HUES6 (cell line): ENCODE measurements around the gene BDKRB2.

ENCODE experiments used
- H3K27ac ChIP-seq: 2 replicates; pipeline ENCODE4 v1.7.0; 2013; ENCODE audit warnings: low read depth, mild to moderate bottlenecking, low read length, inconsistent platforms
- H3K27me3 ChIP-seq: 2 replicates; pipeline ENCODE4 v1.6.1; 2013; ENCODE audit warnings: low read length; ENCODE audit not compliant: control insufficient read depth, insufficient read depth
- H3K36me3 ChIP-seq: 2 replicates; pipeline ENCODE4 v1.6.1; 2013; ENCODE audit warnings: low read length; ENCODE audit not compliant: control insufficient read depth, insufficient read depth
- H3K4me1 ChIP-seq: 2 replicates; pipeline ENCODE4 v1.6.1; 2013; ENCODE audit warnings: low read length; ENCODE audit not compliant: control insufficient read depth, insufficient read depth
- H3K4me3 ChIP-seq: 2 replicates; pipeline ENCODE4 v1.5.1; 2013; ENCODE audit warnings: low read depth, low read length
- H3K9ac ChIP-seq: one replicate; pipeline ENCODE4 v1.6.1; 2013; ENCODE audit warnings: mild to moderate bottlenecking, low read length
- H3K9me3 ChIP-seq: 2 replicates; pipeline ENCODE4 v1.6.1; 2013; ENCODE audit warnings: low read depth, low read length; ENCODE audit not compliant: control insufficient read depth, insufficient read depth

The BDKRB2 gene

DNA sequence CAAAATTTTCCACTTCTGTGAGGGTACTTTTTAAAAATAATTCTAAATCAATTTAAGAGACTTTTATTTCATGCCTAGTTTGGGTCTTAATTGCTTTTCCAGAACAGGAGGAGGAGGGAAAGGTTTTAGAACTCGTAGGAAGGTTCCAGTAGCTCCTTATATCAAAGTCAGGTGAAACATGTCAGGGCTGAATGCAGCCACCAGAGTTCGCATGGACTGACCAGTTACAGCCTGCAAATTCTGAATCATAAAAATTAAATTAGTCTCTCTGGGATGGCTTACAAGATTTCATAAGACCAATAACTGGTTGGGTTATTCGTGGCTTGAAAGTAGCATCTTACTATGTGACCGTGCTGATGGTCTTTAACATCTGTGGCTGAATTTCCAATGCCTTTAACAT lies 51.8 kb downstream of the BDKRB2 start:
- Histone ChIP-seq H3K9me3 (peaks cover 3% of the 10 kb centered on the region; the same call in 1 of the 2 replicates), H3K27me3 (no peaks in the 10 kb centered on the region), H3K36me3 (no peaks in the 10 kb centered on the region), H3K4me1 (peaks cover 12% of the 10 kb centered on the region), H3K9ac (no peak overlapping the region), H3K27ac (no peak overlapping the region), H3K4me3 (no peak overlapping the region)

DNA sequence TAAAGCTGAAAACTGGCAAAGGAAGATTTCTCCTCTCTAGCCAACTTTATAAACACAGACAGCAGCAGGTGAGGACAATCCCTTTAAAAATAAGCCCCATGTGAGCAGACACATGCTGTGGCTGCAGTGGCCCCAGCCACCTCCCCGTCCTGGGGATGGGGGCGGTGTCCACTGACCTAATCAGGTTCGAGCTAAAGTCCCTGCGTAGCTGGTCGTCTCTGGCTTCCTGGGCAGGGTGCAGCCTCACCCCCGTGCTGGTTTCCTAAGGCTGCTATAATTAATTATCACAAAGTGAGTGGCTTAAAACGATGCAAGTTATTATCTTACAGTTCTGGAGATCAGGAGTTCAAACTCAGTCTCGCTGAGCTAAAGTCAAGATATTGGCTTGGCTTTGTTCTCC lies 52.4 kb downstream of the BDKRB2 start:
- Histone ChIP-seq H3K27ac (no peak overlapping the region), H3K9me3 (peaks cover 3% of the 10 kb centered on the region; the same call in 1 of the 2 replicates), H3K36me3 (no peaks in the 10 kb centered on the region), H3K9ac (no peak overlapping the region), H3K27me3 (no peaks in the 10 kb centered on the region), H3K4me1 (peaks cover 12% of the 10 kb centered on the region), H3K4me3 (no peak overlapping the region)

DNA sequence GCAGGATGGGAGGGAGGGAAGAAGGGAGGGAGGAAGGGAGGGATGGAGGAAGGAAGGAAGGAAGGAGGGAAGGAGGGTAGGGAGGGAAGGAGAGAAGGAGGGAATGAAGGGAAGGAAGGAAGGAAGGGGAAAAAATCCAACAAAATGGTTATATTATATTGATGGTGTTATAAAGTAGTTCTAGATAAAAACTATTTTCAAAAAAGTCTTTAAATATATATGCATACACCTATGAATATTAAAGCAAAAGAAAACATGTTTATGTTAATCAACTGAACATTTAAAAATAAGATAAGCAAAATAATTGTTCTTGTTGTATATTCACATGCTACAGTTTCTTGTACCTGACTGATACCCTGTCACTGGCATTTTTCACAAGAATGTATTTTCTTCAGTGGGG lies 53.3 kb downstream of the BDKRB2 start:
- Histone ChIP-seq H3K4me3 (no peak overlapping the region), H3K27me3 (no peaks in the 10 kb centered on the region), H3K27ac (no peak overlapping the region), H3K4me1 (peaks cover 7% of the 10 kb centered on the region), H3K9me3 (peaks cover 3% of the 10 kb centered on the region; the same call in 1 of the 2 replicates), H3K9ac (no peak overlapping the region), H3K36me3 (no peaks in the 10 kb centered on the region)

DNA sequence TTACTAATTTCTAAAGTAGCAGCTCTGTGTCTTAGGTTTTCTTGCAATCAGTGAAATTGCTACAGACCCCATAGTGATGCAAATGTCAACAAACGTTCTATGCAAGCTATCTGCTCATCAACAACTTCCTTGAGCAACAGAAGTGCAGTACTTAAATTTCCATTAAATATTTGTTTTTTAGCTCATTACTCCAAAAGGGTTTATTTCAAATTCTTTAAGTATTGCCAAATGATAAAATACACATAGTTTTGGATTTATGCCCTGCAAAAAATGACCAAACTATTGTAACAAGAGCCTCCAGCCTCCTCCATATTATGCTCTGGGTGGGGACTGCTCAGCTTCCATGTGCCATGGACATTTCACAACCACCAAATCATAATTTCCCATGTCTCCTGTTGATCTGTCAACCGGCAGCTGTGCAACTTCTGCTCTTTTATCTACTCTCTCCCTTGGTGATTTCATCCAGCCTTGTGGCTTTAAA lies 55.7 kb downstream of the BDKRB2 start:
- peaks cover 3% of the 10 kb centered on the region; the same call in 1 of the 2 replicates for H3K9me3 ChIP-seq
- no peaks in the 10 kb centered on the region for H3K27me3 ChIP-seq
- H3K36me3 ChIP-seq = no peaks in the 10 kb centered on the region
- H3K9ac ChIP-seq = no peak overlapping the region
- no peak overlapping the region for H3K4me3 ChIP-seq
- no peaks in the 10 kb centered on the region for H3K4me1 ChIP-seq
- H3K27ac ChIP-seq = no peak overlapping the region

DNA sequence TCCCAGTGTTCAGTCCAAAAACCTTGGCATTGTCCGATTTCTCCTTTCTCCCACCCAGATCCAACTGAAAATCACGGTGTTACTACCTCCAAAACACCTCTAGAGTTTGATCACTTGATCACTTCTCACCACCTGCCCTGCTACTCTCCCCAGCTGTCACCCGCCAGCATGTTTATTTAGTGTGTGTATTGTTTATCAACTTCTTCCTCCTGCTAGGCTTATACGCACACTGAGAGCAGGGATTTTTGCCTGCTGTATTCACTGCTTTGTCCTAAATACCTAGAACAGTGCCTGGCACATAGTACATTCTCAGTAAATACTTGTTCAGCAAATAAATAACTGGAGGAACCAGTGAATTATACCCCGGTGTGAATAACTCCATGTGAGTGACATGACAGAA lies 56.4 kb downstream of the BDKRB2 start:
- Histone ChIP-seq H3K4me3 (no peak overlapping the region), H3K4me1 (no peaks in the 10 kb centered on the region), H3K27ac (no peak overlapping the region), H3K36me3 (no peaks in the 10 kb centered on the region), H3K9me3 (peaks cover 3% of the 10 kb centered on the region; the same call in 1 of the 2 replicates), H3K9ac (no peak overlapping the region), H3K27me3 (no peaks in the 10 kb centered on the region)

DNA sequence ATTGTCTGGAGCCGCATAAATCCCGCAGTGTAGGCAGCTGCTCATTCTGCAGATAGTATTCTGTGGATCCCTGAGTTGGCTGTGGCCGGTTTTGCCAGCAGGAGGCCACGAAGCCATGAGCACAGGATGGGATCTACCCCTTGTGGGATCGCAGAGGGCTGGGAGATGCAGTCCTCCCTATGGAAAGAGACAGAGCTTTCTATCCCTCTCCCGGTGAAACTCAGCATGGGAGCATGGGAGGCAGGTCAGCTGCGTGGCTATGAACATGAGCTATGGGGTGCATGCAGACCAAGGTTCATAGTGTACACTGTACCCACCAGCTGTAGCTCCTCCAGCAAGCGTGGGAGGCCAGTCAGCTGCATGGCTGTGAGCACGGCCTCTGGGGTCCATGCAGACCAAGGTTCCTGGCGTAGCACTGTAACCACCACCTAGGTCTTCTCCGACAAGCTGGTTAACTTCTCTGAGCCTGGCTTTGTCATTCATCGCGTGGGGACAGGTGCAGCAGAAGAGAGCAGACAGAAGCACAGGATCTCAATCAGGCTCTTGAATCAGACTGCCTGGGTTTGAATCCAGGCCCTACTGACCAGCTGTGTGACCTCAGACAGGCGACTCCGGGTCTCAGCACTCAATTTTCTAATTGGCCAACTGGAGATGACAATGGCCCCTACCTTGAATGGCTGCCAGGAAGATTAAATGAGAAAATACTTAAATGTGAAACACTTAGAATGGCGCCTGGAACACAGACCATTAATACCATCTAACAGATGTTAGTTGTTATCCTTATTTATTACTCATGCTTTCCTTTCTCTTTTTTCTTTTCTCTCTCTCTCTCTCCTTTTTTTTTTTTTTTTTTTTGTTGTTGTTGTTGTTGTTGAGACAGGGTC lies 57.4 kb downstream of the BDKRB2 start:
- peaks cover 3% of the 10 kb centered on the region; the same call in 1 of the 2 replicates for H3K9me3 ChIP-seq
- no peaks in the 10 kb centered on the region for H3K36me3 ChIP-seq
- no peaks in the 10 kb centered on the region for H3K27me3 ChIP-seq
- H3K4me1 ChIP-seq = no peaks in the 10 kb centered on the region
- H3K27ac ChIP-seq = no peak overlapping the region
- H3K9ac ChIP-seq = no peak overlapping the region
- H3K4me3 ChIP-seq = no peak overlapping the region

DNA sequence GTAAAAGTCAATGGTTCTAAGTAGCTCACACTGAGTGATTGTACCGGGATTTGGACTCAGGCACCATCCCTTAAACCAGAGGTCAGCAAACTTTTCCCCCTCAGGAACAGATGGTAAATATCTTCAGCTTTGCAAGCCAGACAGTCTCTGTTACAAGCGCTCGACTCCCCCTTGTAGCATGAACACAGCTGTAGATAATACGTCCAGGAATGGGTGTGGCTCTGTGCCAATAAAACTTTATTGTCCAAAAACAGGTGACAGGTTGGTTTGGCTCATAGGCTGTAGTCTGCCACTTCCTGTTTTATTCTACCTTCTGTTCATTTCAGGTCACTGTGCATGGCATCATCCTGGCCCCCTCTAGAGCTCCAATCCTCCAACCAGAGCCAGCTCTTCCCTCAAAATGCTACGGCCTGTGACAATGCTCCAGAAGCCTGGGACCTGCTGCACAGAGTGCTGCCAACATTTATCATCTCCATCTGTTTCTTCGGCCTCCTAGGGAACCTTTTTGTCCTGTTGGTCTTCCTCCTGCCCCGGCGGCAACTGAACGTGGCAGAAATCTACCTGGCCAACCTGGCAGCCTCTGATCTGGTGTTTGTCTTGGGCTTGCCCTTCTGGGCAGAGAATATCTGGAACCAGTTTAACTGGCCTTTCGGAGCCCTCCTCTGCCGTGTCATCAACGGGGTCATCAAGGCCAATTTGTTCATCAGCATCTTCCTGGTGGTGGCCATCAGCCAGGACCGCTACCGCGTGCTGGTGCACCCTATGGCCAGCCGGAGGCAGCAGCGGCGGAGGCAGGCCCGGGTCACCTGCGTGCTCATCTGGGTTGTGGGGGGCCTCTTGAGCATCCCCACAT lies 58.9 kb downstream of the BDKRB2 start:
- Histone ChIP-seq H3K27ac (no peak overlapping the region), H3K4me3 (no peak overlapping the region), H3K27me3 (no peaks in the 10 kb centered on the region), H3K9ac (no peak overlapping the region), H3K36me3 (no peaks in the 10 kb centered on the region), H3K9me3 (peaks cover 3% of the 10 kb centered on the region; the same call in 1 of the 2 replicates), H3K4me1 (no peaks in the 10 kb centered on the region)

DNA sequence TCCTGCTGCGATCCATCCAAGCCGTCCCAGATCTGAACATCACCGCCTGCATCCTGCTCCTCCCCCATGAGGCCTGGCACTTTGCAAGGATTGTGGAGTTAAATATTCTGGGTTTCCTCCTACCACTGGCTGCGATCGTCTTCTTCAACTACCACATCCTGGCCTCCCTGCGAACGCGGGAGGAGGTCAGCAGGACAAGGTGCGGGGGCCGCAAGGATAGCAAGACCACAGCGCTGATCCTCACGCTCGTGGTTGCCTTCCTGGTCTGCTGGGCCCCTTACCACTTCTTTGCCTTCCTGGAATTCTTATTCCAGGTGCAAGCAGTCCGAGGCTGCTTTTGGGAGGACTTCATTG lies 59.5 kb downstream of the BDKRB2 start:
- no peaks in the 10 kb centered on the region for H3K27me3 ChIP-seq
- no peaks in the 10 kb centered on the region for H3K4me1 ChIP-seq
- H3K9me3 ChIP-seq = peaks cover 3% of the 10 kb centered on the region; the same call in 1 of the 2 replicates
- H3K9ac ChIP-seq = no peak overlapping the region
- no peak overlapping the region for H3K4me3 ChIP-seq
- H3K27ac ChIP-seq = no peak overlapping the region
- H3K36me3 ChIP-seq = no peaks in the 10 kb centered on the region

DNA sequence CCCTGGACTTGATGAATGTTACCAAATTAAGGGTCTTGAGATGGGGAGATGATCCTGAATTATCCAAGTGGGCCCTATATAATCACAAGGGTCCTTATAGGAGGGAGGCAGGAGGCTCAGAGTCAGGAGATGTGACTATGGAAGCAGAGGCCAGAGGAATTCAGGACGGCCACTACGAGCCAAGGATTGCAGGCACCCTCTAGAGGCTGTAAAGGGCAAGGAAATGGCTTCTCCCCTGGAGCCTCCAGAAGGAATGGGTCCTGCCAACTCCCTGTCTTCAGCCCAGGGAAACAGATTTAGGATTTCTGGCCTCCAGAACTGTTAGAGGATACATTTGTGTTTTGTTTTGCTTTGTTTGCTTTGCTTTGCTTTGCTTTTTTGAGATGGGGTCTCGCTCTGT lies 60.2 kb downstream of the BDKRB2 start:
- Histone ChIP-seq H3K9me3 (no peaks in the 10 kb centered on the region), H3K36me3 (no peaks in the 10 kb centered on the region), H3K27me3 (no peaks in the 10 kb centered on the region), H3K9ac (no peak overlapping the region), H3K4me3 (no peak overlapping the region), H3K4me1 (no peaks in the 10 kb centered on the region), H3K27ac (no peak overlapping the region)

DNA sequence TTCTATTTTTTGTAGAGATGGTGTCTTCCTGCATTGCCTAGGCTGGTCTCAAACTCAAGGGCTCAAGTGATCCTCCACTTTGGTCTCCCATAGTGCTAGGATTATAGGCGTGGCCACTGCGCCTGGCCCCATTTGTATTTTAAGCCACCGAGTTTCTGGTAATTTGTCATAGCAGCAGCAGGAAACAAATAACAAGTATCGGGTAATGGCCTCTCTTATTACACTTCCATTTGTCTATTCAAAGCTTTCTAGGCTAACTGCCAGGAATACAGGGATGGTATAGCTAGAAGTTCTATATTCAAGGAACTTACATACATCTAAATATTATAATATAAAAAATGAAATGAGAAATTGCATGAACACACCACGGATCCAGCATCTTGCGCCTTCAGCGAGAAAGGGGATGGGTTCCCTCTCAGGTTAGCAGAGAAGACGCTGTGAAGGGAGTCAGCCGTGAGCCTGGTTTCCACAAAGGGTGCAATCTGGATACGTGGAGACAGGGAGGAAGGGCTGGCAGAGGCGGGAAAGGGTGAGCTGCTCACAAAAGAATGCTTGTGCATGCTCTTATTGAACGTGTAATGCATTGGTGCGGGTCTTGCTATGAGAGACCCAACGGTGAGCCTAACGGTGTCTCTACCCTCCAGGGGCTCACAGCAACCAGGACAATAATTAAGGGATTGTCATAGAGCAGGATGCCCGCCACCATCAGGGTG lies 60.9 kb downstream of the BDKRB2 start:
- no peaks in the 10 kb centered on the region for H3K9me3 ChIP-seq
- H3K27ac ChIP-seq = no peak overlapping the region
- H3K9ac ChIP-seq = no peak overlapping the region
- no peaks in the 10 kb centered on the region for H3K4me1 ChIP-seq
- no peak overlapping the region for H3K4me3 ChIP-seq
- H3K27me3 ChIP-seq = no peaks in the 10 kb centered on the region
- H3K36me3 ChIP-seq = no peaks in the 10 kb centered on the region
